GM06990 (cell line): ENCODE data around the gene MAP2K7.

Source experiments
- DNase-seq: peaks from one replicate; pipeline ENCODE4 v3.0.0-alpha.2; 2011; ENCODE audit not compliant: insufficient read length; ENCODE audit errors: extremely low read depth
- H3K27me3 ChIP-seq: replicated peaks from 2 replicates; pipeline ENCODE4 v1.6.0; 2011; ENCODE audit warnings: low read length; ENCODE audit not compliant: control insufficient read depth, insufficient read depth
- H3K36me3 ChIP-seq: 2 replicates; pipeline ENCODE4 v1.5.1; 2011; ENCODE audit warnings: low read length; ENCODE audit not compliant: control insufficient read depth, insufficient read depth
- H3K4me3 ChIP-seq: replicated peaks from 2 replicates; pipeline ENCODE4 v1.5.1; 2011; ENCODE audit warnings: low read depth, mild to moderate bottlenecking, control low read depth, low read length
- CTCF ChIP-seq: IDR thresholded peaks from 2 replicates; pipeline ENCODE4 v1.5.1; 2011; ENCODE audit warnings: low read length, control low read depth, mild to moderate bottlenecking, inconsistent platforms; ENCODE audit not compliant: insufficient read depth, poor library complexity, severe bottlenecking

MAP2K7 gene

GRCh38 chr19:7907544-7907943, 3.9 kb downstream of the MAP2K7 start:
- DNase-seq = no peak
- H3K36me3 ChIP-seq = peaks cover 9% of the 10 kb centered on the region

GRCh38 chr19:7908078-7908699, 4.5 kb downstream of the MAP2K7 start:
- Histone ChIP-seq H3K36me3 (peaks cover 10% of the 10 kb centered on the region), H3K27me3 (no peaks in the 10 kb centered on the region), H3K4me3 (no peak overlapping the region)
- TF ChIP-seq CTCF = no peak
- DNase-seq = no peak

More at GRCh38 chr19:7907544-7907943, 3.9 kb downstream of the MAP2K7 start:
- no peaks in the 10 kb centered on the region for H3K27me3 ChIP-seq
- no peak overlapping the region for H3K4me3 ChIP-seq
- TF ChIP-seq CTCF = no peak

DNA sequence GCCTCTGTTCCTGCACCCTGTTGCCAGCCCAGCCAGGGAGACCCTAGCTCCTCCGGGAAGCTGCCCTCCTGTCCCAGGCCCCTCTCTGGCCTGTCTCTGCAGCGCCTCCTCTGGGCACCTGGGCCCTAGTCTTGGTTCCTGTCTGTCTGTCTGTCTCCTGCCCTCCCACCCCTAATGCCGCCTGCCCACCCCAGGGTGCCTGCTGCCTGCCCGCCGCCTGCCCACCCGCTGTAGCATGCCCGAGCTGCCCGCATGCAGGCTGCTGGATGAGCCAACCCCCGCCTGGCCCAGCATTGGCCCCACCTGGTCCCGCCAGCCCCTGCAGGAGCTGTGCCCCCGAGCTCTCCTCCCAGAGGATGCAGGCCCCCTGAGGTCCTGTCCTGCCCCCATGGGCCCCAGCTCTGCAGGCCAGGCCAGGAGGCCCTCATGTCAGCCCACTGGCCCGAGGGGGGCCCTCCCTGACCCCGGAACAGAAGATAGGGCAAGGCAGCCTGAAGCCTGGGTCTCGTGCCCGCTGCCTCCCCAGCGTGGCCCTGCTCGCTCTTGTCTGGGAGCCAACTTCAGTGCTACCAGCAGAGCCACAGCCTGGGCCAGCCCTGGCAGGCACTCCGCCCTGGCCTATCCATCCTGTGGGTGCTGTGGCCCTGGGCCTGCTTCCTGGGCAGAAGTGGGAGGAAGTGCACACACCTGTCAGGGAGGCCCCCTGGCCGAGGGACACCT, 5.2 kb downstream of the MAP2K7 start:
- no peak for TF ChIP-seq CTCF
- Histone ChIP-seq H3K36me3 (peaks cover 10% of the 10 kb centered on the region), H3K4me3 (no peak overlapping the region), H3K27me3 (no peaks in the 10 kb centered on the region)
- DNase-seq = no peak

- no peak for DNase-seq
- no peak for TF ChIP-seq CTCF
- H3K36me3 ChIP-seq = peaks cover 10% of the 10 kb centered on the region
Measured at GRCh38 chr19:7909471-7910067, 5.9 kb downstream of the MAP2K7 start.

DNA sequence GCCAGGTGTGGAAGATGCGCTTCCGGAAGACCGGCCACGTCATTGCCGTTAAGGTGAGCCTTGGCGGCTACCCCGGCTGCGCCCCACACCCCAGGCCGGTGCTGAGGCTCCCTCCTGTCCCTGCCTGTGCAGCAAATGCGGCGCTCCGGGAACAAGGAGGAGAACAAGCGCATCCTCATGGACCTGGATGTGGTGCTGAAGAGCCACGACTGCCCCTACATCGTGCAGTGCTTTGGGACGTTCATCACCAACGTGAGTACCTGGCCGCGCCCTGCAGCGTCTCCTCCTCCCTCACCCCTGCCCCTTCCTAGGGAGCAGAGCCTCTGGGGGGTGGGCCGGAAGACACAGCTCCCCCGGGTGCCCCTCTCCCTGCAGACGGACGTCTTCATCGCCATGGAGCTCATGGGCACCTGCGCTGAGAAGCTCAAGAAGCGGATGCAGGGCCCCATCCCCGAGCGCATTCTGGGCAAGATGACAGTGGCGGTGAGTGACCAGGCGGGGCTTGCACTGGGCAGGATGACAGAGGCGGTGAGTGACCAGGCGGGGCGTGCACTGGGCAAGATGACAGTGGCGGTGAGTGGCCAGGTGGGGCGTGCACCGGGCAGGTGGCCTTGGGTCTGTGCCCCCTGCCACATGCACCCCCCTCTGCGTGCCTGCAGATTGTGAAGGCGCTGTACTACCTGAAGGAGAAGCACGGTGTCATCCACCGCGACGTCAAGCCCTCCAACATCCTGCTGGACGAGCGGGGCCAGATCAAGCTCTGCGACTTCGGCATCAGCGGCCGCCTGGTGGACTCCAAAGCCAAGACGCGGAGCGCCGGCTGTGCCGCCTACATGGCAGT, 6.9 kb downstream of the MAP2K7 start:
- H3K27me3 ChIP-seq = no peaks in the 10 kb centered on the region; the same call in 1 of the 2 replicates
- peaks cover 10% of the 10 kb centered on the region for H3K36me3 ChIP-seq
- TF ChIP-seq CTCF = no peak
- no peak for DNase-seq
- H3K4me3 ChIP-seq = no peak overlapping the region

More at GRCh38 chr19:7909471-7910067, 5.9 kb downstream of the MAP2K7 start:
- Histone ChIP-seq H3K4me3 (no peak overlapping the region), H3K27me3 (no peaks in the 10 kb centered on the region)
